Skin of body (tissue), 2 donors: ENCODE data around the gene ZEB2. TPM values are rescaled to one million over a fixed set of nuclear protein-coding genes. Genes with fewer than 3 reads are reported as not detected.

Experiments used
- DNase-seq: peaks from one replicate; lab custom pipeline; 2025; lab: John Stamatoyannopoulos, UW
- total RNA-seq: library from RNA; depleted of rRNA; stranded (reverse); fragments of >200 nt; gene quantifications from one replicate; pipeline ENCODE4 v1.2.3, GENCODE V29; 2014

The ZEB2 gene
- total RNA-seq, 1 donor from 2014 or later = 162 TPM

DNA sequence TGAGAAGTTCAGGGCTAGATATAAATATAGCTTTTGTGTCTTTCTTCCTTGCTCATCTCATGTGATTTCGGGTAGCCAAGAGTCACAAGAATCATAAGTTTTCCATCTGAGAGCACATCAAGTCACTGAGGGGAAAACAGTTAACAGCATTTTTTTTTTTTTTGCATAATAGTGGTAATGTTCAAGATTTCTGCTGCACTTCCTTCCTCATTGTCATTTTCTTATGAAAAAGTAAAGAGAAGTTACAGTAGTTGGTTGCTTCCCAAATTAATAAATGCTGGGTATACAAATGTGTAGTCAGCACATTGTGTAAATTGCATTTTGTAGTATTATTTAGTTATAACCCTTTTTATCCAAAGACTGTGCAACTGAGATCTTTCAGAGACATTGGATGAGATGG lies 93.6 kb downstream of the ZEB2 start:
- no peak for DNase-seq

DNA sequence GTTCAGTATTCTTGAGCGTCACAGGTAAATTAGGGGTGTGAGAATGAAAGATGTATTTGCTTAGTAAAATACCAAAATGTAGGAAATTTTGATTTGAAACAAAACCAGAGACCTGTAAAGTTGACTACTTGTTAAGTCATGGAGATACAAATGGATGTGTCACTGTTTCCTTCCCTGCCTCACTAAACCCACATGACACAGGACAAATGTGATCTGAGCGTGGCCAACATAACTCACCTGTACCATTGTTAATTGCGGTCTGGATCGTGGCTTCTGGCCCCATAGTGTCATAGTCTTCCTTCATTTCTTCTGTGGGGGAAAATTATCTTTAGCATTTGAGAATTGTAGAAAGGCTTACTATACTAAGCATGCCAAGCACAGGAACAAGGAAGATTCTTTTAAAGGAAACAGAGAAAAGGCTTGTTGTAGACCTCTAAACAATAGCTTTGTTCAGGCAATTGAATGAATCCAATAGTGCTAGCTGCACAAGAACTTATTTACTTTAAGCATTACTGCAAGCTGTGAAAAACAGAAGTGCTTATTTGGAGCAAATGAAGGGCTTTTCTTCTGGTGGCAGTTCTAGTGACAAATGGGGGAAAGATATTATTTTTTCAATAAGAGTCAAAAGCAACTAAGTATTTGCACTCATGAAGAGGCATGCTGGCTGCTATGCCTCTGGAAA lies 95.2 kb downstream of the ZEB2 start:
- no peak for DNase-seq

- no peak for DNase-seq
These were observed 98.1 kb downstream of the ZEB2 start for GRCh38 chr2:144421606-144422510.

GRCh38 chr2:144419218-144419617 lies 100.7 kb downstream of the ZEB2 start:
- no peak for DNase-seq

GRCh38 chr2:144415386-144415785 lies 104.5 kb downstream of the ZEB2 start:
- no peak for DNase-seq

DNA sequence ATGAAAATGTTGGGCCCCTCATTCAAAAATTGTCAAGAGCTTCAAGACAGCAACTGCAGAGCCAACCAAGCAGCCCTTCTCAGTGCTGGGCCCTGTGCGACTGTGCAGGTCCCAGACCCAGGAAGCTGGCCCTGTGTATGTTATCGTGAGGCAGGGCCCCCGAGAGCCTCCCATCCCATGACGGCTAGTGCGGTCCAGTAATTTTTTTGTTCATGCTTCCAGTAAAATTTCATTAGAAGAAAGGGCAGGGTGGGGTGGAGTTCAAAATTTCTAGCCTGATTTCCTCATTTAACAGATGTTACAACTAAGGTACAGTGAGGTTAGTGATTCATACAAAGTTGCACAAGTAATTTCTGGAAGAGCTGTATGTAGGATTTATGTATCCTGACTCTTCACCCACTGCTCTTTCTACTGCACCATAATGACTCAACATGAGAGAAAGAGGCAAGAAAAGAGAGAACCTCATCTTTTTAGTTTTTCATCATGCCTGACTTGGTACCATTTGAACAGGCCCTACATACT lies 105.5 kb downstream of the ZEB2 start:
- DNase-seq = no peak

DNA sequence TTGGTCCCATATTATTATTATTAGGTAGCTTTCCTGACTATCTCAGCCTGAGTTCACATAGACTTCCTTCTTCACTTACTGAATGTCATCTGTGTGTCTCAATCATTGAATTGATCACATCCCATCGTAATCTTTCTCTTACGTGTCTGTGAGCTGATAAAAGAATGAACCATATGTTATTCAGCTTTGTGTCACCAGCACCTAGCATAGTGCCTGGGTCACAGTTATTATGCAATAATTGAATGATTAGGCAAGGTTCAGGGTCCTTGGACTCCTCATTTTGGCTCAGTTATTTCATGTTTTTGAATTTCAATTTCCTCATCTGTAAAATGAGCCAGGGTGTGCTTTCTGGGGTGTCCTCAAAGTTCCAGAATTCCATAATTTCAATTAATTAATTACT lies 107.2 kb downstream of the ZEB2 start:
- no peak for DNase-seq

- no peak for DNase-seq
These were observed 108.4 kb downstream of the ZEB2 start for GRCh38 chr2:144411473-144411872.

- DNase-seq = no peak
These were observed 110.7 kb downstream of the ZEB2 start for GRCh38 chr2:144409241-144409640.

DNA sequence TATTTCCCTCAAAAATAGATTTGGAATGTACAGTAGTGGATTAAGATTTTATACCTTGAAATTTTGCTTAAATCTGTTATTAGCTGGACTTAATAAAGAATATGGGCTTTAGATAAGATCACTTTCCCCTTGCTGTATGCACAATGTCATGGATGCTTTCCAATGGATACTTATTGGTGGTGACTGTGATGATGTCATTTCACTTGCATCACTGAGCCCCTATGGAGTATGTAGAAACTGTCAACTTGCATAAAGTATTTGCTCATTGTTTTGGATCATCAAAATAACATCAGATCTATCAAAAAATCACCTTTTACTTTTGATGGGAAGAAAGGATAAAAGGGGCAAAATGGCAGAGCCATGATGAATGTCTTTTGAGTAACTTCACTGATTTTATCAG lies 112.7 kb downstream of the ZEB2 start:
- no peak for DNase-seq

DNA sequence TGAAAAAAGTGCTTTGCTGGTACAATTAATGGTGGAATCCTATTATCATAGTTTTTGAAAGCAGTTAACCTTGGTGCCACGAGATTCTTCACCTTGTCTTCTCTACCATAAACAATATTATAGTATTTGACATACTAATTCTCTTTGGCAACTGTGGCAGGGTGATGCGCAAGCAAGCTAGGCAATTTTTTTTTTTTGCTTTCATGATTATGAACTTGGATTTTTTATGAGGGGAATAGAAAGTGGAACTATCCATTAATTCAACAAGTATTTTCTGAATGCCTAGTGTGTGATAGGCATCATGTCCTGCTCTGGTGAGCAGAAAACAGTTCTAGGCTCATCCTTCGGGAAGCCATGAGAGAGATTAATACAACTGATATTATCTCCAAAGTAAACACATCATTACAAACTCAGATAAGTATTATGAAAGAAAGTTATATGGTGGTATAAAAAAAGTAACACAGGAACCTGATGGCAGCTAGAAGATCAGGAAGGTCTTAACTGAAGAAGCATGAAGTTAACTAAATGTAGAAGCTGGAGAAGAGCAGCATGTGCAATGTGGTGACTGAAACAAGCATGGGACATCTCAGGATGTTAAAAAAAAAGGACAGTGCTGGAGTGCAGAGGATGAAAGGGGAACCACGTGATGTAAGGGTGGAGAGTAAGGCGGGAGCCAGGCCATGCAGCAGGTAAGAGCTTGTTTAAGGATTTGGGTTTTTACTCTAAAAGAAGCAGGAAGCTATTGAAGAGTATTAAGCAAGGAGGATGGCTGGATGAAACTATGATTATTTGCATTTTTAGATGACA lies 113.7 kb downstream of the ZEB2 start:
- DNase-seq = no peak

DNA sequence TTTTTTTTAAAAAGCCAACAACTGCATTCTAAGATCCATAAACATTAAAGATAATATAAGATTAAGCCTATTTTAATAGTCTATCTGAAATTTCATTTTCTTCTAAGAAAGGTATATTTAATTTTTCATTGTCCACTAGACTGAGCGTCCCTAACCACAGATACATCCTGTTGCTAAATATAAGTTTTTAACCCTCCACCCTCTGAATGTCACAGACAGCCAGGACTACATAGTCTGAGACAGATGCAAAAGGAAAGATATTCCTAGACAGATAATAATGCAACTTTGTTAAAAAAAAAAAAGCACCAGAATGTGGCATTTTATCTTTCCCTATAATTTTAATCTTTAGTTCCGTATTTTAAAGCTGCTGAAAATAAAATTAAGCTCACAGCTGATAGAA lies 114.6 kb downstream of the ZEB2 start:
- no peak for DNase-seq

DNA sequence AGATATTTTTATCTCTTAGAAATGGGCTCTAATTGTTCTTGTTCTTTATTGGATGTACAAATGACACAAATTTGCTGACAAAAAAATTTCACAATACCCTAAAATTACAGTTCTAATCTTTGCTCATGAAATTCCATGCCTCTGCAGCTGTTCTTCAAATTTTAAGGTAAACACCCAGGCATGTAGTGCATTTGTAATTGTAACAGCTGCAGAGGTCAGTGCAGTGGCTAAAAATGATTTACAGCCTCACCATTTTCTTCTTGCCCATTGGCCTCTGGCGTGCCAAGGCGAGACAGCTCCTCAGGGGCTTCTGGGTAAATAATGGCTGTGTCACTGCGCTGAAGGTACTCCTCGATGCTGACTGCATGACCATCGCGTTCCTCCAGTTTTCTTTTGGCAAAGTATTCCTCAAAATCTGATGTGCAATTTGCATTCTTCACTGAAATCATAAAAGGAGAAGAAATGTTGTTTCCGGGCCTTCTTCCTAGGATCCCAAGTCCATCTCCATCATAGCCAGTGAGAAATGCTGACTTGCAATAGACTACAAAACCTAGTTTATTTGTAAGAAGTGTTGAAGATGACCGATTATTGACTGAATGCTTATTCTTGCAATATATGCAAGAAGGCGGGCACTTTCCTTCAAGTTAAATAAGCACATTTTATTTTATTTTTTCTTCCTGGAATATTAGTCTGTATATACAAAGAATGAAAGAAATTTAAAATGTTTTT lies 115.2 kb downstream of the ZEB2 start:
- DNase-seq = no peak

GRCh38 chr2:144403933-144404332 lies 116.0 kb downstream of the ZEB2 start:
- peak; percentile 46 for DNase-seq

- DNase-seq = peak; percentile 71
These were observed 117.7 kb downstream of the ZEB2 start for GRCh38 chr2:144402251-144402650.

DNA sequence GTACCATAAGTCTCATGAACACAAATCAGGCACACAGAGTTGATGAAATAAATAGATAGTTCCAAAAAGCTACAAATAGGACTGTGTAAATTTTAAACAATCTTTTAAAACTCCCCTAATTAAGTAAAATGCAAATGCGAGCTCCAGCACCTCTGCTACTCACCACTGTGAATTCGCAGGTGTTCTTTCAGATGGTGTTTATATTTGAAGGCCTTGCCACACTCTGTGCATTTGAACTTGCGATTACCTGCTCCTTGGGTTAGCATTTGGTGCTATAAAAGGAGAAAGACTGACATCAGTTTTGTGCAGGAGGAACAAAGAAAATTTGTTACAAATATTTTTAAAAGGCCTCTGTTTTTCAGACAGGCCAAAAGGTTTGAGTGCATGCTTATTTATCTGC lies 118.9 kb downstream of the ZEB2 start:
- DNase-seq = no peak

GRCh38 chr2:144396318-144396717 lies 123.6 kb downstream of the ZEB2 start:
- DNase-seq = no peak

GRCh38 chr2:144390424-144391020 lies 129.4 kb downstream of the ZEB2 start:
- DNase-seq = no peak

- DNase-seq = no peak
These were observed 130.0 kb downstream of the ZEB2 start for GRCh38 chr2:144389930-144390311.

GRCh38 chr2:144389151-144389929 lies 130.6 kb downstream of the ZEB2 start:
- no peak for DNase-seq
